Stimulated activated CD4-positive, alpha-beta T cell treated with anti-CD3 and anti-CD28 coated beads, Interleukin-1b, Interleukin-23, amount 100 ng/mL, for 4 hours (primary cell): ENCODE measurements around the gene FYCO1.
"Not testable (repeated sequence)": the region's sequence is repeated elsewhere in the genome, so short reads cannot be mapped to it uniquely, and the experiment has no call there.

Source experiments
- DNase-seq, 2 donors: peaks; one replicate each; pipeline ENCODE4 v3.0.0-alpha.2; 2020; ENCODE audit warnings: low read depth in 2 of 2

Gene FYCO1

DNA sequence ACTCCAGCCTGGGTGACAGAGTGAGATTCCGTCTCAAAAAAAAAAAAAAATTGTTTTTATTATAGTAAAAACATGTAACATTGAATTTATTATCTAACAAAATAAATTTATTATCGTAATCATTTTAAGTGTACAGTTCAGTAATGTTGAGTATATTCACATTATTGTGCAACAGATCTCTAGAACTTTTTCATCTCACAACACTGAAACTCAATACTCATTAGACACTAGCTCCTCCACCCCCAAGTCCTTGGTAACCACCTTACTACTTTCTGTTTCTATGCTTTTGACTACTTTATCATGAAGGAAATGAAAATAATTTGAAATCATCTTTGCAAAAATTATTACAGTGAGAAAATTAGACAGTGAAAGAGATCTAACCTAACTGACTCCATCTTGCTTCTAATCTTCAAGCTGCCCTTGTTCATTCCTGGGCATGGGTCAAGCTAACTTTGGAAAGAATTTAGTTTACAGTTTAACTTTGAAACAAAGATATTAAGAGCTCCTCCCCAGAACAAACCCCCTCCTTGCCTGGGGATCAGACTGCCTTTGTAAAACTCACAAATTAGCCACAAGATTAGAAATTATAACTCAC is 15.0 kb upstream of the FYCO1 start:
- no peak for DNase-seq

DNA sequence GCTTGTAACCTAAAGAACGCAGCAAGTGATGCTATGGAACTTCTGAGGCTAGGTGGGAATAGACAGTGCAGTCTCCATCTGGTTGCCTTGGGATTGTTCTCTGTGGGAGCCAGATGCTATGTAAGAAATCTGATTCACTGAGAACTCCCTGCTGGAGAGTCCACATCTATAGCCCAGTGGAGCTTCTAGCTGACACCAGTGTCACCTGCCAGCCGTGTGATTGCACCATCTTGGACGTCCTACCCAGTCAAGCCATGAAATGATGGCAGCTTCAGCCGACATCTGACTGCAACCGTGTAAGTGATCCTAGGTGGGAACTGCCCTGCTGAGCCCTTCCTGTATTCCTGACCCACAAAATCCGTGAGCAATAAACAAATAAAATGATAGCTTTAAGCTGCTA is 12.4 kb upstream of the FYCO1 start:
- DNase-seq, result no peak

DNA sequence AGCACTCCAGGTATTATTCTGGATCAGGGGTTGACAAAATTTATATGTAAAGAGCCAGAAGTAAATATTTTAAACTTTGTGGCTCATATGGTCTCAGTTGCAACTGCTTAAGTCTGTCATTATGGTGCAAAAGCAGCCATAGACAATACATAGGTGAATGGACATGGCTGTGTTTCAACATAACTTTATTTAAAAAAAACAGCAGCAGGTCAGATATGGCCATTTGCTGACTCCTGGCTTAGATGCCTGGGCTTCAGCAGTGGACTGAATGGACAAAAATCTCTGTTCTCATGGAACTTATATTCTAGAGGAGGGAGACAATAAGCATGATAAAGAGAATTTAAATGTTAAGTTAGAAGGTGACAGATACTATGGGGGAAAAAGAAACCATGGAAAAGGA is 11.7 kb upstream of the FYCO1 start:
- no peak for DNase-seq

DNA sequence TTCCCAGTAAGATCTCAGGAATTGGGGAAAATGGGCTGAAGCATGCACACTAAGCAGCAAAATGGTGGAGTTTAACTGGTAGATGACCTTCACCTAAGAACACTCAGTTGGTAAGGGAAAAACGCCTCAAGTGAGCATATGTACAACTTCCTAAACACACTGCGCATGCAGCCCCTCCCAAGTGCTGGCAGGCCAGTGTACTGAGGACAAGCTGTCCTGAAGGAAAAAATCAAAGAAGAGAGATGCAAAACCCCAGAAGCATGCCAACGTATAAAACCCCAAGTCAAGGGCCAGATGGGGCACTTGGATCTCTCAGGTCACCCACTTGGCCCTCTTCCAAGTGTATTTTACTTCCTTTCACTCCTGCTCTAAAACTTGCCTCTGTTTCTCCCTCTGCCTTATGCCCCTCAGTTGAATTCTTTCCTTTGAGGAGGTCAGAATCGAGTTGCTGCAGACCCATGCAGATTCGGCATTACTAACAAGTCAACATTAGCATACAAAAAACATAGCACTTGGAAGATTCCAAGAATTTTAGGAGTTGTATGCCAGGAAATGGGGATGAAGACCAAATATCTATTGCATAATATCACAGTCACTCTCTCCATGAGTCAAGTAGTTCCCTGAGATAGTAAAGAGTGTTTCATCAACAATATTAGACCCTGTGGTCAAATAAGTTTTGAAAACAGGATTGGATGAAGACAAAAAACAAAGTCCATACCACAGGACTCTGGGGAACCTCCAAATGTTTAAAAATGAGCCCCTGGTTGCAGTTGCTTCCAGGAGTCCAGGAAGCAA is 10.8 kb upstream of the FYCO1 start:
- no peak for DNase-seq

DNA sequence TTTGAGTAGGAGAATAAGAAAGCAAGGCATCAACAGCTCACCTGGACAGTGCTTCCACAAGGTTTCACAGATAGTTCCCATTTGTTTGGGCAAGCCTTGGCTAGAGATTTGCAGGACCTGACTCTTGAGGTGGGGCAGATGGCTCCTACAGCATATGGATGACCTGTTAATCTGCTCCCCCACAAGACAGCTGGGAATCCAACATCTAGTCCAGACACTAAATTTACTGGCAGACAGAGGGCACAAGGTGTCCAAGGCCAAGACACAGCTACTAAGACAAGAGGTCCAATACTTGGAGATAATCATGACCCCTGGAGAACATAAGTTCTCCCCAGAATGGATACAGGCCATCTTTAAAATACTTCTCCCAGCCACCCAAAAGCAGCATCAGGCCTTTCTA is 8.1 kb upstream of the FYCO1 start:
- DNase-seq, result not testable (repeated sequence)

DNA sequence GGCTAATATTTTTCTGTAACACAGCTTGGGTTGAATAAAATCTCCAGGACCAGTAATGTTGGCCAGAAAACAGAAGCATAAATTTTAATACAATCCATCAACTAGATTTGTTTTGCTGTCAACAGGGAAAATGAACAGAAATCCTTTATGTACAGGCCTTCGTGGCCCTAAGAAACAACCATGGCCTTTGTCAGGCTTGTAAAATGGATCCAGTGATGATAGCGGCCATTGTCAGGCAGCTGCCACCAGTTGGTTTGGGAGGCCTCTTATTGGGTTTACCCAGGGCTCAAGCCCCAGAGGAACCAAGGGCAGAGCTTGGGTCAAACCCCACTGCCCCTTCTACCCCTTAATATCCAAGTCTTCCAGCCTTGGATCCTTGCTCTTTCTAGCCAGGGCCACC is 5.6 kb upstream of the FYCO1 start:
- no peak for DNase-seq

DNA sequence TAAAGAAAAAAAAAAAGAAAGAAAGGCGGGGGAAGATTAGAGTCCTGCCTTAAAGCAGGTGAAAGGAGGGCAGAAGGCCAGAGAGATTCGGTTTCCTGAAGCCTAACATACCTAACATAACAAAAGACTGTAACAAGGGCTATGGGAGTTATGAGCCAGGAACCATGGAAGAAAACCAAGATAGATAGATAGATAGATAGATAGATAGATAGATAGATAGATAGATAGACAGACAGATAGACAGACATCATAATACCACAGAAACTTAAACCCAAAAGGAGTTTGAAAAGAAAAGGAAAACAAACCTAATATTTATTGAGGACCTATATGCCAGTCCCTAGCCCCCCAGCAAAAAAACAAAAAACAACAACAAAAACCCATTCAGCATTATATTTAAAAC is 2.3 kb upstream of the FYCO1 start:
- no peak for DNase-seq

DNA sequence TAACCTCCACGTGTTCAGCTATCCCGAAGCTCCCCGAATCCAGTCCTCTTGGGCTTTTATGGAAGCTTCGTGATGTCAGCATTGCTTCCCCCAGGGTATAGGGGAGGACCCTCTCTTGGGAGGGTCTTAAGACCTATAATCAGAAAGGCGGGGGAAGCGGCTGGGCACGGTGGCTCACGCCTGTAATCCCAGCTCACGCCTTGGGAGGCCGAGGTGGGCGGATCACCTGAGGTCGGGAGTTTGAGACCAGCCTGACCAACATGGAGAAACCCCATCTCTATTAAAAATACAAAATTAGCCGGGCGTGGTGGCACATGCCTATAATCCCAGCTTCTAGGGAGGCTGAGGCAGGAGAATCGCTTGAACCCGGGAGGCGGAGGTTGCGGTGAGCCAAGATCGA is 1.9 kb upstream of the FYCO1 start:
- DNase-seq, result not testable (repeated sequence)

DNA sequence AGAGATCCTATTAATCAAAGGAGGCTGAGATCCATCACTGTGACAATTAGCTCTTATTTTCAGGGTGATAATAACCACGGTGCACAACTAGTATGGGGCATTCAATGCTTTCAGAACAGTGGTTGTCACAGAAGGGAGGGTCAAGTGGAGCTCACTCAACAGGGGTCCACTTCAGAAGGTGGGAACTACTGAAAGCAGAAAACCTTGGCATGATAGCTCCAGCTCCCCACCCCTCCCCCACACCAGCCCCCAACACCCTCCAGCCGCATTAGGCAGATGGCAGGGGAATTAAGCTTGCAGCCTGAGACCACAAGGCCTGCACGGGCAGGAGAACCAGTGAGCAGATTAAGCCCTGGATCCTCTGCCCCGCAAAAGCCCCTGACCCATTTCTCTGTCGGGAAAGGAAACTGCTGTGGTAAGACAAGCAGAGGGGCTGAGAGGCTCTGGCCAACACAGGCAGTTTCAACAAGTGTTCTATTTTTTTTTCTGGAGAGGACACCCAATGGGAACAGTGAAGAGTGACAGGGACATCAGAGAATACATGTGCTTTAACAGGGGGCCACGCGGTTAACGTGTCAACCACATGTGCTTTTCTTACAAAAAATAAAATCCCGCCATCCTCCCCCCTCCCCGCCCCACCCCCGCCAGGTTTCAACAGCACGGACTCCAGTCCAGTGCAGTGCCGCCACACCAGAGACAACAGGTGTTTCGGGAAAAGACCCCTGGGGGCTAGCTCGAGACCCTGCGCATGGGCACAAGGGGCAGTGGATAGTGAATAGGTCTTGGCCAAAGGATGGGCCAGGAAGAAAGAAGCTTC is 997 bp downstream of the FYCO1 start:
- peak; percentile 11 to 18 for DNase-seq

DNA sequence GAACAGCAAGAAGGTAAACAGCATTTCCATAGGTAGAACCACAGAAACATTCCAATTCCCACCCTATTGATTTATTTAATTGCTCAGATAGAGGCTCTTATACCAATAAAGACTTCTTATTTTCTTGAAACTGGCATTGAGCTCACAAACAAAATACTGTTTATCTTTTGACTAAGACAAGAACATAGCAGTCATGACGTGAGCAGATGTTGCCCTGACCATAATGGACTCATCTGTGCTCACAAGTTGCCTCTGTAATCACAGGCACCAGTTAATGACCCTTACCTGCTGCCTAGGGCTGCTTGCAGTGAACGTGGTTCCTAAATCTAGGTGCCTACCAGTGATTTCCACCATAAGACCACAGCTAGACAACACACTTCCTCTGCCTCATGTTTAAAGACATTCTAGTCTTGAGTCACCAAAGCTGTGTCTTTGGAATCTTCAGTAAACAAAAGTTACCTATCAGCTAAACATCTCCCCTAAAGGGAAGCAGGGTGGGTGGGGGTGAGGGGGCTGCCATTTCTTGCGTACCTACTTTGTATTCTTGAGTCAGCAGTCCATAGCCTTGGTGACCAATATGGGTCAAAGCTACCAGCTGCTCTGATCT is 2.1 kb downstream of the FYCO1 start:
- peak in 1 of 2 donors; percentile 12 for DNase-seq

DNA sequence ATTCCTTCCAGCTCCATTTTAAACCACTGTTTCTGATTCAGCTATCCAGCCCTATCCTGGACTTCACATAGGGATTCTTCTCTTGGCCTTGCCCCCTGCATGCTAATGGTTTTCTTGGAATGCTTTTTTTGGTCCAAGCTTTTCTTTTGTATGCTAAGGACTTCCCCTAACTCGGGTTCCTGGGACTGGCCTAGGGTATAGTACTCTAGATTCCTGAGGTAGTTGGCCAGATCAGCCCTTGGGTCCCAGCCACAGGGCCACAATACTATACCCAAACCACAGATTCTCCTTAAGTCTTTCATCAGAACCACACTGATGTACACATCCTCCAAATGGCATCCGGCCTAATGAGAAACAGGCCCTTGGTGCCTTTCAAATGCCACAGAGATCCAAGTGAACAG is 2.8 kb downstream of the FYCO1 start:
- DNase-seq, result no peak

DNA sequence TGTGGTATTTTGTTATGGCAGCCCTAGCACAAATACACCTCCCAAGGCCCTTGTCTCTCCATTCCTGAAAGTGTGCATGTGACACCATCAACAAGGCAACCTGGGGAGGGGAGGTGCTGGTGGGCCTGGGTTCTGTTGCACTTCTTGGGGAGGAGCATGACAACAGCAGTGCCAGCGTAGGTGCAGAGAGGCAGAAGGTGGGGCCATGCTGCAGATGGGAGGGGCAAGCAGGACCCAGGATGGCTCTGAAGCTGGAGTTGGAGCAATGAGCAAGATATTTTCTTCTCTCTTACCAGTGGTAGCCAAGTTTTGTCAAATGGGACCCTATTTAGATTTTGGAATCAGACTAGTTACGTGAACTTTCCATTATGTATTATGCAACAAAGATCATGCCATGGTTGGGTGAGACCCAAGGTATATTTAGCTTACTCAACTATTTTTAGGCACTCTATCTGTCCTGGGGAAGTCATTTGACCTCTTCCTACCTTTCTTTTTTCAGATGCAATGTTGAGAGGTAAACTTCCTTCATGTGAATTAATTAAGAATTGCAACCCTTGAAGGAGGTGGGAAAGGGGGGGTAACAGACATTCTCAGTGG is 3.4 kb downstream of the FYCO1 start:
- DNase-seq, result no peak

DNA sequence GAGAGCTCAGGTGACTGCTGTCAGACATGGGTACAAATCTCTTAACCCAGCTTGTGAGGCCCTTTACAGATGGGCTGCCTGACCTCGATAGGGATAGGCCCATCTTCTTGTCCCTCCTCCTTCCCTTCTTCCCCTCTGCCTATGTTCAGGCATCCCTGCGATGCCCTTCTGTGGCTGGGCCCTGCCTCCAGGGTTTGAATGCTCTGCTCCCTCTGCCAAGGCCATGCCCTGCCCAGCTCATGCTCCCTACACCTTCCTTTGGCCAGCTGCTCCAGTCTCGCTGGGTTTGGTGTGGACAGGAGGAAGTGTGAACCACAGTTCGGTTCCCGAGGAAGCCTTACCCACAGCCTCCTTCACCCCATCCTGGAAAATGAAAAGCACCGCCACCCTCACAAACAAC is 4.3 kb downstream of the FYCO1 start:
- no peak for DNase-seq

DNA sequence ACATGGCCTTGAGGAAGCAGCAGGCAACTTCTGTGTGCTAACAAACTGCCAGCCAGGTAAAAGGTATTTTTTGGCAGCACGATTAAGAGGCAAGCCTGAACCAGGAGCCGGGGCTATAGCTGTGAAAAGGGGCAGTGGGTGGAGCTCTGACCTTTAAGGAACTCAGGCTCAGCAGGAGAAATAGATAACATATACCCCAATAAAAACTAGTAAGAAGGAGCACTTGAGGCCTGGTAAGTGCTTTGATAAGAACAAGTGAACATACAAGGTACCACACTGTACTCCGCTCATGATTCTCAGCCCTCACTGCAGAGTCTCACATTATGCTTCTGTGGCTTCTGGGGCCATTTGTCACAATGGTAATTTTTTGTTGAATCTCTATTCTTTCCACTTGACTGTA is 5.4 kb downstream of the FYCO1 start:
- no peak for DNase-seq

DNA sequence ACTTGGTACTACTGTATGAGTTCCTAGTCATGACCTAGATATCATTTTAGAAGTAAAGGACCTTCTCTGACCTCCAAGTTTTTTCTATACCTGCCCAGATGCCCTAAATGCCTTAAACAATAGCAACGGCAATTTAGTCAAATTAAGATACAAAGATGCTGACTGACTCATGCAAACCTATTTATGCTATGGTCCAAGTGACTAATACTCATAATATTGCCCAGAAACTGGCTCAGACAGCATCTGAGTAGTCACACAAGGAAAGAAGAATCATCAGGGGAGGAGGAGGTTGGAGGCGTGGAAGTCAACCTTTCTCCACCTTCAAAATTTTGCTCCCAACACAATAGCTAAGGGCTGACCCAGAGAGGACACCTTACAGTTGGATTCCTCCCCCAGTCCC is 6.8 kb downstream of the FYCO1 start:
- DNase-seq, result no peak

DNA sequence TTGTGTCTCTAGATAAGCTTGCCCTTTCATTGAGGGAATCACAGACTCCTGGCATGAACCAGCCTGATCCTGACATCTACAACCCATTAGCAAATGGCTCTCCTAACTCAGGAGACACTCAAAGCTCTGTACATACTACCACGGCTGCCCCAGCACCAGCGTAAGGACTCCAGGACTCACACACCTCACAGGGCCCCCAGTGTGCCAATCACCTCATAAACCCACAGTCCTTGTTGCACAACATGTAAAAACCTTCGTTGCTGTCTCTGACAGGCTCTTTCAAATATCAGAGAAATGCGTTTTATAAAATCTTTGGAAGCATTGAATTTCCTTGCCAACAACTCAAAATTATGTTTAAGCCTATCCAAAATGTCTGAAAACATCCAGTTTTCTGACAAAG is 7.3 kb downstream of the FYCO1 start:
- DNase-seq, result no peak

DNA sequence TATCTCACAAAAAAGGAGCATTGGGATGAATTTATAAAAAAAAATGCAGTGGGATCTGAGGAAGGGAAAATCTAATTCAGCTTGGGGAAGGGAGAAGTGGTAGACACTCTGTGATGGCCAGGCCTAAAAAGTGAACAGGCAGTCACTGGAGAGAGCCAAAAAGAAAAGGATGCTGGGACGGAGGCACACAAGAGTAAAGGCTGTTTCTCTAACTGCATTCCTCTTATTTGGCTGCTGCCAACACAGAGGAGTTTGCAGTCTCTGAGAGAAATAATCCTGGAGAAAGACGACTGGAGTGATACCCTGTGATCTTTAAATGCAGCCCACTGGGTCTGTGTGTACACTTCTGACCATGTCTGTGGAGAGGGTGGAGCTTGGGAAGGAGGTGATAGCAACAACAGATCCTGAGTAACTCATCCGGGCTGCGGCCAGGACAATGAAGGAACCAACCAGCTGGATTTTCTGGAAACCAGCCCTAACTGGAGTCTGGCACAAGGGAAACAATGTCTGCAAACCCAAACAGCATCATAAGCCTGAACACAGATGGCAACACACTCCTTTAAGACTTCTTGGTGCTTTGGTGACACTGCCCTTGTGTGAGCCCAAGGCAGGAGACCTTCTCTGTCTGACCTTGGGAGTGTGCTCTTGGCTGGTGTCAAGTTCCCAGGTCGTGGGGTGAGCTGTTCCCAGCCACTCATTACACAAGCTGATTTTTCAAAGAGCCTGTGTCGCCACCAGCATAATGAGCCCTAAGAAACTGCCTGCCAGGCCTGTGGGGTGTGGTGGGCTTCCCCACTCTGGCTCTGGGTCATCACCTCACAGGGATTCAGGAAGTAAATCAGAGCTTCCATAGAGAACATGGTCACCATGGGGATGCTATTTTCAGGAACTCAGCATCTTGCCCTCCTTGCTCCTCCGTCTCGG is 8.0 kb downstream of the FYCO1 start:
- DNase-seq, result no peak

DNA sequence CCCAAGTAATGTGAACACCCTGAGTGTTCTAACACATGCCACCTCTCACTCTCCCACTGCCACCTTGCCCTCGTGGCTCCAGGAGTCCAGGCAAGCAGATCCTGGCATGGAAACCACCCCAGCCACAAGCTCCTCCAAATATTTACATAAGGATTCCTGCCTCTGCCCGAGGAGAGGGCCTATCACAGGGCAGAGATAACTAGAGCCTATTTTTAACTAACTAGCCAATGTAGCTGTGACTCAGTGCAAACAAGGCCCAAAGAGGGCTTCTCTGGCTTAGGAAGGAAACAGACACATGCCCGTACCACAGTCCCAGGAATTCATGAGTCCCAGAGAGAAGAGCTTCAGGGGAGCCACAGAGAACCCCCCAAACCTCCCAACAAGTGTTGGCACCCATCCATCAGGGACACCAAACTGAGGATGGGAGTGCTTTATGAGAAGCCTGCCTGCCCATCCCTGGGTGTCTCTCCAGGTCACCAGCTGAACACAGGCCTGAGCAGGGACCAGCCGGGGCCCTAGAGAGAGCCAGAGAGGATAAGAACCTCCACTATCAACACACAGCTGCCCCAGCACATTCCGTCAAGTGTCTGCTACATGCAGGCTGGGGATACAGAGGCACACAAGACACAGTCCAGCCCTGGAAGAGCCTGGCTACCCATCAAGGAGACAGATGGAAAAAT is 9.2 kb downstream of the FYCO1 start:
- no peak for DNase-seq

DNA sequence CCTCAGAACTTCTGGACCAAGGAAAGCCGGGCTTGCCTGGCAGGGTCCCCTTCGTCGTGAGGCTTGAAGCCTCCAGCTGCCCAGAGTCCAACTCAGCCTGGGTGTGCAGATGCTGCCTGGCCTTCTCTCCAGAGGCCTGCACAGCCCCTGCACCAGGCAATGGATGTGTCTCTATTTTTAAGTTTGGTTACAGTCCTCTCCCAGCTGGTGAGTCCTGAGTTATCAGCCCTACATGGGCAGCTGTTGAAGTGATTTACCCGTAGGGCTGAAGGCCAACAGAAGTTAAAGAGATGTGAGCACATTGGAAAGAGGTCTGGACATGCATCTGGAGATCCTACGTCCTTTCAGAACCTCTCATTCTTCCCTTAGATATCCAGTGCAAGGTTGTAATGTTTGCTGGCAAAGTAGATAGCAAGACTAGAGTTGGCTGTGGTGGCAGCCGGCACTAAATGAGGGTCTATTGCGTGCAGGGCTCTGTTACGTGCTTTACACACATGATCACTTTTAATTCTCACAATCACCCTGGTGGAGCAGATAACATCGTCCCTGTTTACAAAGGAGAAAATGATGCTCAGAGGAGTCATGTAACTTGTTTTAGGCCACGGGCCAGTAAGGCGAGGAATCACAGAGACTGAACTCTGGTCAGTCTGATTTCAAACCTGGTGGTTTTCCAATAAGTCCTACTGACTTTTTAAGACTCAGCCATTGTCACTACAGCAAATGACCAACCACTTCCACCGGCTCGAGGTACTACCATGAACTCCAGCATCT is 9.9 kb downstream of the FYCO1 start:
- DNase-seq, result no peak
